Panc1 (cell line): ENCODE data around the gene NAPA. TPM values are rescaled to one million over a fixed set of nuclear protein-coding genes. Genes with fewer than 3 reads are reported as not detected.

ENCODE experiments used
- ATAC-seq: fragments of 200-7000 bp; cut with Tn5 transposase; 2 replicates; pipeline ENCODE4 v1.9.1; 2020; ENCODE audit warnings: mild to moderate bottlenecking, moderate library complexity
- BruUV-seq: library from RNA; stranded (reverse); fragments of 400-500 nt; replicated peaks from 2 replicates; lab custom pipeline; 2021; lab: Mats Ljungman, UMichigan
- CTCF ChIA-PET: fragments of 300-600 bp; sonication (Branson Sonifier 250); formaldehyde crosslinking; loops from one replicate; lab custom pipeline; 2022; ENCODE audit warnings: antibody characterized with exemption; lab: Charles Lee
- POLR2A ChIA-PET: fragments of 300-600 bp; sonication (Branson Sonifier 250); formaldehyde crosslinking; loops from one replicate; lab custom pipeline; 2022; ENCODE audit warnings: antibody characterized with exemption; lab: Charles Lee
- DNase-seq: peaks from one replicate; pipeline ENCODE4 v3.0.0-alpha.2; 2010; ENCODE audit warnings: low read depth, low spot score
- H3K27ac ChIP-seq: 2 replicates; pipeline ENCODE4 v1.5.1; 2011; ENCODE audit warnings: mild to moderate bottlenecking, low read length, inconsistent platforms
- H3K27me3 ChIP-seq: fragments of 200-500 bp; sonication (Bioruptor generic); 2 replicates; pipeline ENCODE4 v1.6.0; 2014; ENCODE audit warnings: low read length, inconsistent platforms; ENCODE audit not compliant: control insufficient read depth, insufficient read depth
- H3K36me3 ChIP-seq: fragments of 200-500 bp; sonication (Bioruptor generic); 2 replicates; pipeline ENCODE4 v1.5.1; 2014; ENCODE audit warnings: inconsistent platforms, mild to moderate bottlenecking, low read length, moderate library complexity; ENCODE audit not compliant: control insufficient read depth, insufficient read depth
- H3K4me1 ChIP-seq: 2 replicates; pipeline ENCODE4 v1.5.1; 2011; ENCODE audit warnings: inconsistent platforms, mild to moderate bottlenecking, low read length, moderate library complexity; ENCODE audit not compliant: control insufficient read depth, insufficient read depth
- H3K4me3 ChIP-seq, 2 experiments: 2 replicates each; pipeline ENCODE4 v1.5.1; 2011 to 2012; ENCODE audit warnings: low read depth in 2 of 2, low read length in 2 of 2, mild to moderate bottlenecking in 2 of 2, inconsistent platforms in 1 of 2, moderate library complexity in 1 of 2
- H3K9me3 ChIP-seq: fragments of 200-500 bp; sonication (Bioruptor generic); 2 replicates; pipeline ENCODE4 v1.5.1; 2014; ENCODE audit warnings: low read depth, mild to moderate bottlenecking, inconsistent platforms, low read length, moderate library complexity; ENCODE audit not compliant: control insufficient read depth, insufficient read depth
- CTCF ChIP-seq: fragments of 450-650 bp; IDR thresholded peaks from 2 replicates; pipeline ENCODE4 v1.5.1; 2017; ENCODE audit warnings: mild to moderate bottlenecking
- POLR2AphosphoS5 ChIP-seq: IDR thresholded peaks from 2 replicates; pipeline ENCODE4 v1.6.1; 2012; ENCODE audit warnings: mild to moderate bottlenecking, low read depth, low read length, moderate library complexity
- REST ChIP-seq, 2 experiments: IDR thresholded peaks; 2 replicates each; pipeline ENCODE4 v1.6.1; 2011 to 2012; ENCODE audit warnings: low read depth in 2 of 2, control low read depth in 1 of 2, low read length in 1 of 2, mild to moderate bottlenecking in 1 of 2, moderate library complexity in 1 of 2; ENCODE audit not compliant: insufficient read depth in 1 of 2
- SIN3A ChIP-seq: IDR thresholded peaks from 2 replicates; pipeline ENCODE4 v1.6.1; 2012; ENCODE audit warnings: low read depth, mild to moderate bottlenecking, low read length, moderate library complexity, borderline replicate concordance; ENCODE audit not compliant: insufficient read depth
- TCF7L2 ChIP-seq: IDR thresholded peaks from 2 replicates; pipeline ENCODE4 v1.6.1; 2011; ENCODE audit warnings: mild to moderate bottlenecking, low read depth, low read length, inconsistent platforms
- in situ Hi-C: cut with HindIII; loops from 2 replicates; pipeline ENCODE4 v1.10.0; 2016; ENCODE audit warnings: low sequenced_read_pairs, low pct_unique_long_range_greater_than_20kb
- intact Hi-C: fragments of 100-400 bp; cut with micrococcal nuclease; formaldehyde crosslinking; loops from one replicate; pipeline ENCODE4 v1.10.0; 2022; ENCODE audit not compliant: unreplicated experiment
- total RNA-seq: library from RNA; stranded (reverse); gene quantifications from one replicate; pipeline ENCODE4 v1.2.1, GENCODE V29; 2021; ENCODE audit not compliant: unreplicated experiment

Gene NAPA
- total RNA-seq, 1 experiment from 2014 or later = 71.0 TPM

- no TSS peak for BruUV-seq
- Histone ChIP-seq H3K9me3 (no peaks in the 10 kb centered on the region), H3K4me3 (no peak overlapping the region), H3K27ac (no peak overlapping the region), H3K27me3 (no peaks in the 10 kb centered on the region), H3K4me1 (no peaks in the 10 kb centered on the region; the same call in 1 of the 2 replicates), H3K36me3 (no peaks in the 10 kb centered on the region)
- ChIA-PET POLR2A (no interaction called here), CTCF (no interaction called here)
- no peak for DNase-seq
- intact Hi-C loops (no loop called here), in situ Hi-C loops (no loop called here)
- peak; percentile 19; the same call in 1 of the 2 replicates for ATAC-seq
- TF ChIP-seq TCF7L2 (no peak), REST (IDR thresholded peaks at IDR 0.05; ENCODE audit: insufficient read depth in 1 of 2, low read depth in 2 of 2, low read length in 1 of 2) (no peak), POLR2AphosphoS5 (no peak), SIN3A (no peak), CTCF (no peak)
These were observed 21.3 kb downstream of the NAPA start for GRCh38 chr19:47493378-47494210.

- Histone ChIP-seq H3K27me3 (no peaks in the 10 kb centered on the region), H3K4me3 (no peak overlapping the region), H3K36me3 (no peaks in the 10 kb centered on the region), H3K9me3 (no peaks in the 10 kb centered on the region), H3K27ac (no peak overlapping the region), H3K4me1 (no peaks in the 10 kb centered on the region; the same call in 1 of the 2 replicates)
- ATAC-seq = no peak
- in situ Hi-C loops (no loop called here), intact Hi-C loops (no loop called here)
- ChIA-PET CTCF (no interaction called here), POLR2A (no interaction called here)
- TF ChIP-seq SIN3A = no peak
- TF ChIP-seq CTCF = no peak
- no peak for TF ChIP-seq TCF7L2
- TF ChIP-seq POLR2AphosphoS5 = no peak
- TF ChIP-seq REST (IDR thresholded peaks at IDR 0.05; ENCODE audit: insufficient read depth in 1 of 2, low read depth in 2 of 2, low read length in 1 of 2) = no peak
- no peak for DNase-seq
- BruUV-seq = no TSS peak
These were observed 22.1 kb downstream of the NAPA start for GRCh38 chr19:47492571-47493377.
